Gastroesophageal sphincter (tissue), 4 donors: ENCODE data around the gene PHLPP1. TPM values are rescaled to one million over a fixed set of nuclear protein-coding genes. Genes with fewer than 3 reads are reported as not detected.

Experiments used
- ATAC-seq: fragments of 150-250 bp; one replicate; pipeline ENCODE4 v1.9.1; 2016; ENCODE audit warnings: mild to moderate bottlenecking, moderate library complexity
- H3K27ac ChIP-seq, 4 donors: fragments of 200-600 bp; sonication (generic) in 3 of 4; 1 replicate in 3 of 4; 2 replicates in 1 of 4; pipeline ENCODE4 v1.5.1; 2016 to 2019
- H3K27me3 ChIP-seq: fragments of 200-600 bp; sonication (generic); one replicate; pipeline ENCODE4 v1.5.1; 2019
- H3K36me3 ChIP-seq, 2 donors: fragments of 200-600 bp; sonication (generic); one replicate each; pipeline ENCODE4 v1.5.1; 2019; ENCODE audit warnings: control low read depth in 1 of 2
- H3K4me1 ChIP-seq, 3 donors: fragments of 200-600 bp; sonication (generic); 1 replicate in 2 of 3; 2 replicates in 1 of 3; pipeline ENCODE4 v1.5.1; 2016 to 2019; ENCODE audit warnings: control low read depth in 2 of 3
- H3K4me3 ChIP-seq, 2 donors: fragments of 200-600 bp; sonication (generic); one replicate each; pipeline ENCODE4 v1.5.1; 2019; ENCODE audit warnings: mild to moderate bottlenecking in 1 of 2, moderate library complexity in 1 of 2
- H3K9me3 ChIP-seq, 3 donors: fragments of 200-600 bp; sonication (generic); one replicate each; pipeline ENCODE4 v1.5.1; 2017 to 2019; ENCODE audit warnings: control low read depth in 2 of 3
- CTCF ChIP-seq, 4 experiments: fragments of 200-600 bp in 2 of 4; fragments of 450-650 bp in 2 of 4; sonication (generic) in 1 of 4; IDR thresholded peaks; one replicate each; pipeline ENCODE4 v1.5.1; 2017 to 2019; ENCODE audit warnings: antibody characterized with exemption in 4 of 4, mild to moderate bottlenecking in 2 of 4, moderate library complexity in 2 of 4
- EP300 ChIP-seq: sonication (generic); formaldehyde crosslinking; IDR thresholded peaks from one replicate; pipeline ENCODE4 v1.6.1; 2017; ENCODE audit warnings: antibody characterized with exemption, mild to moderate bottlenecking
- POLR2A ChIP-seq, 2 donors: fragments of 450-650 bp; IDR thresholded peaks; one replicate each; pipeline ENCODE4 v1.6.1; 2017; ENCODE audit warnings: antibody characterized with exemption in 2 of 2, mild to moderate bottlenecking in 2 of 2, moderate library complexity in 1 of 2
- POLR2AphosphoS5 ChIP-seq: sonication (generic); formaldehyde crosslinking; IDR thresholded peaks from one replicate; pipeline ENCODE4 v1.6.1; 2017; ENCODE audit warnings: antibody characterized with exemption
- WGBS, 2 donors: methylation state at CpG; one replicate each; pipeline ENCODE4 v1.1.5; 2018; ENCODE audit warnings: low coverage in 1 of 2; 5-methylcytosine and 5-hydroxymethylcytosine counted together
- total RNA-seq, 4 donors: library from RNA; depleted of rRNA; stranded (reverse); fragments of >200 nt; gene quantifications; one replicate each; pipeline ENCODE4 v1.1.0, GENCODE V29; 2016

Gene PHLPP1
- total RNA-seq, 4 donors from 2014 or later: 10.8 to 19.1 (median 16.3) TPM

GRCh38 chr18:62989195-62989594 lies 273.9 kb downstream of the PHLPP1 start:
- Histone ChIP-seq H3K4me3 (no peak overlapping the region), H3K4me1 (no peaks in the 10 kb centered on the region), H3K9me3 (no peaks in the 10 kb centered on the region), H3K36me3 (no peaks in the 10 kb centered on the region), H3K27ac (no peak overlapping the region), H3K27me3 (peaks cover 14% of the 10 kb centered on the region)
- 60 to 81% methylated on average over 6 to 7 of the region's 7 CpGs for WGBS, 2 donors
- no peak for ATAC-seq
- TF ChIP-seq POLR2AphosphoS5 (no peak), EP300 (no peak), CTCF (IDR thresholded peaks at IDR 0.05) (no peak), POLR2A (IDR thresholded peaks at IDR 0.05) (no peak)

GRCh38 chr18:62990653-62991052 lies 275.3 kb downstream of the PHLPP1 start:
- H3K9me3 ChIP-seq: no peaks in the 10 kb centered on the region
- no peaks in the 10 kb centered on the region for H3K36me3 ChIP-seq
- no peak overlapping the region for H3K4me3 ChIP-seq
- no peak for ATAC-seq
- no peaks in the 10 kb centered on the region for H3K4me1 ChIP-seq
- TF ChIP-seq POLR2AphosphoS5 (no peak), CTCF (IDR thresholded peaks at IDR 0.05) (no peak), POLR2A (IDR thresholded peaks at IDR 0.05) (no peak), EP300 (no peak)
- no peak overlapping the region for H3K27ac ChIP-seq
- H3K27me3 ChIP-seq: peaks cover 21% of the 10 kb centered on the region
- 73 to 100% methylated on average over 1 of the region's 1 CpG for WGBS, 2 donors

GRCh38 chr18:62991389-62991788 lies 276.0 kb downstream of the PHLPP1 start:
- no peak for ATAC-seq

GRCh38 chr18:62991959-62992358 lies 276.6 kb downstream of the PHLPP1 start:
- H3K27me3 ChIP-seq: peaks cover 21% of the 10 kb centered on the region
- 93 to 96% methylated on average over 6 to 8 of the region's 18 CpGs for WGBS, 2 donors
- H3K9me3 ChIP-seq: no peaks in the 10 kb centered on the region
- no peak for ATAC-seq
- H3K36me3 ChIP-seq: no peaks in the 10 kb centered on the region
- TF ChIP-seq EP300 (no peak), POLR2AphosphoS5 (no peak)
- no peaks in the 10 kb centered on the region for H3K4me1 ChIP-seq
- H3K4me3 ChIP-seq: no peak overlapping the region
- no peak overlapping the region for H3K27ac ChIP-seq

More at GRCh38 chr18:62991389-62991788, 276.0 kb downstream of the PHLPP1 start:
- H3K27ac ChIP-seq: no peak overlapping the region
- no peaks in the 10 kb centered on the region for H3K36me3 ChIP-seq
- TF ChIP-seq POLR2AphosphoS5 (no peak), POLR2A (IDR thresholded peaks at IDR 0.05) (no peak), CTCF (IDR thresholded peaks at IDR 0.05) (no peak), EP300 (no peak)
- H3K9me3 ChIP-seq: no peaks in the 10 kb centered on the region
- H3K4me1 ChIP-seq: no peaks in the 10 kb centered on the region
- WGBS, 2 donors: 87 to 100% methylated on average over 1 to 8 of the region's 8 CpGs
- no peak overlapping the region for H3K4me3 ChIP-seq
- peaks cover 21% of the 10 kb centered on the region for H3K27me3 ChIP-seq

- TF ChIP-seq POLR2A (IDR thresholded peaks at IDR 0.05) (no peak), EP300 (no peak), CTCF (IDR thresholded peaks at IDR 0.05) (no peak), POLR2AphosphoS5 (no peak)
- H3K9me3 ChIP-seq: no peaks in the 10 kb centered on the region
- H3K4me3 ChIP-seq: no peak overlapping the region
- ATAC-seq: no peak
- H3K27me3 ChIP-seq: peaks cover 21% of the 10 kb centered on the region
- no peaks in the 10 kb centered on the region for H3K36me3 ChIP-seq
- WGBS, 2 donors: 89 to 100% methylated on average over 1 to 3 of the region's 6 CpGs
- H3K27ac ChIP-seq: no peak overlapping the region
- H3K4me1 ChIP-seq: no peaks in the 10 kb centered on the region
Measured at GRCh38 chr18:62992877-62993365, 277.6 kb downstream of the PHLPP1 start.
